ENCODE results near the gene CDKAL1.

DNA sequence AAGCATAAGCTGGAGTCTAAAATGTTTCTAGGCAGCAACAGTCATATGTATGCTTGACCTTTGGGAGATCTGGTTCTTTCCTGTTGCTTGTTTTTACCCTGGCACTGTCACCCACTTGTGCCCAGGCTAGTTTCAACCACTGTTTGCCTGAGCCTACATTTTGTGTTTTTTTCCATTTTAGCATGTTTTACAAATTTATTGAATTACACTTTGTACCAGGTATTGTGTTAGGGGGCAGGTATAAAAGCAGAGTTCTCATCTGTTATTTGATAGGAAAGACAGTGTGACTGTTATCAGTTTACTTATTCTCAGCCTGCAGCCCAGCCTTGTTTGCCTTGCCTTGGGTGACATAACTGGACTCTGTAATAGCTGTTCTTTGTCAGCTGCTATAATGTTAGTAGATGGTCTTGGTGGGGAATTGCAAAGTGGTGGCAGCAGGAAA is 147.0 kb downstream of the CDKAL1 start:
- TF ChIP-seq, protein P1, sequence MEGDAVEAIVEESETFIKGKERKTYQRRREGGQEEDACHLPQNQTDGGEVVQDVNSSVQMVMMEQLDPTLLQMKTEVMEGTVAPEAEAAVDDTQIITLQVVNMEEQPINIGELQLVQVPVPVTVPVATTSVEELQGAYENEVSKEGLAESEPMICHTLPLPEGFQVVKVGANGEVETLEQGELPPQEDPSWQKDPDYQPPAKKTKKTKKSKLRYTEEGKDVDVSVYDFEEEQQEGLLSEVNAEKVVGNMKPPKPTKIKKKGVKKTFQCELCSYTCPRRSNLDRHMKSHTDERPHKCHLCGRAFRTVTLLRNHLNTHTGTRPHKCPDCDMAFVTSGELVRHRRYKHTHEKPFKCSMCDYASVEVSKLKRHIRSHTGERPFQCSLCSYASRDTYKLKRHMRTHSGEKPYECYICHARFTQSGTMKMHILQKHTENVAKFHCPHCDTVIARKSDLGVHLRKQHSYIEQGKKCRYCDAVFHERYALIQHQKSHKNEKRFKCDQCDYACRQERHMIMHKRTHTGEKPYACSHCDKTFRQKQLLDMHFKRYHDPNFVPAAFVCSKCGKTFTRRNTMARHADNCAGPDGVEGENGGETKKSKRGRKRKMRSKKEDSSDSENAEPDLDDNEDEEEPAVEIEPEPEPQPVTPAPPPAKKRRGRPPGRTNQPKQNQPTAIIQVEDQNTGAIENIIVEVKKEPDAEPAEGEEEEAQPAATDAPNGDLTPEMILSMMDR (IDR thresholded peaks at IDR 0.05) = no peak
- no peak for TF ChIP-seq POLR2A (IDR thresholded peaks at IDR 0.05)
